GM12801 (cell line): ENCODE data around the gene AIFM2.

Source experiments
- CTCF ChIP-seq: IDR thresholded peaks from one replicate; pipeline ENCODE4 v1.5.1; 2011; ENCODE audit warnings: control low read depth; ENCODE audit not compliant: insufficient read length; ENCODE audit errors: extremely low read depth

The AIFM2 gene

GRCh38 chr10:70078937-70079336, 53.7 kb downstream of the AIFM2 start:
- no peak for TF ChIP-seq CTCF

GRCh38 chr10:70078329-70078728, 54.3 kb downstream of the AIFM2 start:
- no peak for TF ChIP-seq CTCF

GRCh38 chr10:70074971-70075370, 57.7 kb downstream of the AIFM2 start:
- TF ChIP-seq CTCF = no peak

- TF ChIP-seq CTCF = no peak
Measured at GRCh38 chr10:70074165-70074564, 58.5 kb downstream of the AIFM2 start.

- TF ChIP-seq CTCF = no peak
Measured at GRCh38 chr10:70070834-70071233, 61.8 kb downstream of the AIFM2 start.

- TF ChIP-seq CTCF = no peak
Measured at GRCh38 chr10:70069346-70069745, 63.3 kb downstream of the AIFM2 start.

- no peak for TF ChIP-seq CTCF
Measured at GRCh38 chr10:70068925-70069324, 63.7 kb downstream of the AIFM2 start.

- no peak for TF ChIP-seq CTCF
Measured at GRCh38 chr10:70067586-70067985, 65.0 kb downstream of the AIFM2 start.
